PC-9 (cell line): ENCODE measurements around the gene ANGEL2.

Source experiments
- CTCF ChIP-seq: fragments of 200-600 bp; sonication (generic); conservative IDR thresholded peaks from 2 replicates; pipeline ENCODE4 v1.6.1; 2017; ENCODE audit warnings: mixed run types, antibody characterized with exemption, mild to moderate bottlenecking, moderate library complexity
- EZH2 ChIP-seq: fragments of 200-600 bp; sonication (generic); IDR thresholded peaks from 2 replicates; pipeline ENCODE4 v1.8.0; 2017; ENCODE audit warnings: antibody characterized with exemption, low read depth

- TF ChIP-seq CTCF (no peak), EZH2 (no peak)
Measured at GRCh38 chr1:212980123-212980785, 35.4 kb downstream of the ANGEL2 start.
